SKM-1 treated with dmso at 0.1 percent for 144 hours (cell line): ENCODE data around the gene MSANTD3.

Experiments
- DNase-seq: peaks from one replicate; lab custom pipeline; 2025; ENCODE audit not compliant: unreplicated experiment; lab: John Stamatoyannopoulos, UW

MSANTD3 gene

GRCh38 chr9:100465274-100465673, 38.3 kb downstream of the MSANTD3 start:
- DNase-seq: no peak

GRCh38 chr9:100465761-100466160, 38.8 kb downstream of the MSANTD3 start:
- no peak for DNase-seq

GRCh38 chr9:100466171-100466828, 39.4 kb downstream of the MSANTD3 start:
- no peak for DNase-seq

- no peak for DNase-seq
These were observed 39.9 kb downstream of the MSANTD3 start for GRCh38 chr9:100466829-100467221.

- no peak for DNase-seq
These were observed 41.1 kb downstream of the MSANTD3 start for GRCh38 chr9:100468041-100468440.

GRCh38 chr9:100472268-100472667, 45.3 kb downstream of the MSANTD3 start:
- DNase-seq: no peak

GRCh38 chr9:100472788-100473275, 45.9 kb downstream of the MSANTD3 start, which contains the start of gene TMEFF1:
TSS of gene TMEFF1 (plus strand) at chr9:100473149. CDS start at chr9:100473545, 396 bp downstream.
- DNase-seq: no peak

GRCh38 chr9:100473276-100474081, 46.5 kb downstream of the MSANTD3 start:
- DNase-seq: no peak

- no peak for DNase-seq
These were observed 47.4 kb downstream of the MSANTD3 start for GRCh38 chr9:100474082-100474923.

- no peak for DNase-seq
These were observed 48.0 kb downstream of the MSANTD3 start for GRCh38 chr9:100474924-100475276.

- DNase-seq: no peak
These were observed 50.3 kb downstream of the MSANTD3 start for GRCh38 chr9:100477241-100477640.

- DNase-seq: no peak
These were observed 51.2 kb downstream of the MSANTD3 start for GRCh38 chr9:100478192-100478591.

- no peak for DNase-seq
These were observed 52.9 kb downstream of the MSANTD3 start for GRCh38 chr9:100479820-100480219.

GRCh38 chr9:100485196-100485595, 58.3 kb downstream of the MSANTD3 start:
- DNase-seq: no peak

GRCh38 chr9:100486479-100487176, 59.7 kb downstream of the MSANTD3 start:
- no peak for DNase-seq

- DNase-seq: no peak
These were observed 61.2 kb downstream of the MSANTD3 start for GRCh38 chr9:100488177-100488576.

GRCh38 chr9:100489836-100490235, 62.9 kb downstream of the MSANTD3 start:
- no peak for DNase-seq

GRCh38 chr9:100492952-100493351, 66.0 kb downstream of the MSANTD3 start:
- DNase-seq: no peak

GRCh38 chr9:100498592-100498991, 71.6 kb downstream of the MSANTD3 start:
- DNase-seq: no peak

GRCh38 chr9:100499460-100499859, 72.5 kb downstream of the MSANTD3 start:
- DNase-seq: no peak

GRCh38 chr9:100499866-100500265, 72.9 kb downstream of the MSANTD3 start:
- no peak for DNase-seq
